Stimulated activated CD4-positive, alpha-beta T cell treated with anti-CD3 and anti-CD28 coated beads, Interleukin-2, amount 100 ng/mL, for 24 hours (primary cell): ENCODE measurements around the gene AIM2.
"Not testable (repeated sequence)": the region's sequence is repeated elsewhere in the genome, so short reads cannot be mapped to it uniquely, and the experiment has no call there.

Experiments
- DNase-seq, 2 donors: peaks; one replicate each; pipeline ENCODE4 v3.0.0-alpha.2; 2020

Gene AIM2

GRCh38 chr1:159077120-159077961 lies 775 bp upstream of the AIM2 start:
- peak; percentile 96 to 98 for DNase-seq

GRCh38 chr1:159071970-159072582 lies 4.5 kb downstream of the AIM2 start:
- no peak for DNase-seq

GRCh38 chr1:159068886-159069285 lies 7.7 kb downstream of the AIM2 start:
- no peak for DNase-seq

GRCh38 chr1:159067699-159068621 lies 8.6 kb downstream of the AIM2 start:
- DNase-seq, result no peak

- DNase-seq, result no peak
Measured at GRCh38 chr1:159066108-159066507, 10.5 kb downstream of the AIM2 start.

GRCh38 chr1:159065106-159065505 lies 11.5 kb downstream of the AIM2 start:
- DNase-seq, result no peak

- DNase-seq, result no peak
Measured at GRCh38 chr1:159058751-159059150, 17.8 kb downstream of the AIM2 start.

GRCh38 chr1:159056069-159056698 lies 20.4 kb downstream of the AIM2 start:
- DNase-seq, result no peak

GRCh38 chr1:159055181-159055641 lies 21.4 kb downstream of the AIM2 start:
- DNase-seq, result no peak

GRCh38 chr1:159054427-159054826 lies 22.1 kb downstream of the AIM2 start:
- no peak for DNase-seq

GRCh38 chr1:159051436-159051835 lies 25.1 kb downstream of the AIM2 start:
- DNase-seq, result no peak

GRCh38 chr1:159046486-159046885 lies 30.1 kb downstream of the AIM2 start:
- DNase-seq, result not testable (repeated sequence)

GRCh38 chr1:159040893-159041724 lies 35.5 kb downstream of the AIM2 start:
- no peak for DNase-seq

GRCh38 chr1:159040206-159040605 lies 36.4 kb downstream of the AIM2 start:
- no peak for DNase-seq

- no peak for DNase-seq
Measured at GRCh38 chr1:159030877-159031447, 45.6 kb downstream of the AIM2 start.

GRCh38 chr1:159030311-159030710 lies 46.3 kb downstream of the AIM2 start:
- DNase-seq, result no peak

- DNase-seq, result not testable (repeated sequence)
Measured at GRCh38 chr1:159026841-159027240, 49.7 kb downstream of the AIM2 start.

GRCh38 chr1:159025043-159025442 lies 51.5 kb downstream of the AIM2 start:
- DNase-seq, result no peak

- no peak for DNase-seq
Measured at GRCh38 chr1:159023723-159024122, 52.8 kb downstream of the AIM2 start.

- DNase-seq, result peak; percentile 63 to 67
Measured at GRCh38 chr1:159015440-159015909, 61.1 kb downstream of the AIM2 start.

GRCh38 chr1:159014851-159015250 lies 61.7 kb downstream of the AIM2 start:
- DNase-seq, result no peak
